WTC11 (cell line): ENCODE measurements around the gene AFAP1L2. TPM values are rescaled to one million over a fixed set of nuclear protein-coding genes. Genes with fewer than 3 reads are reported as not detected.

Source experiments
- ATAC-seq: fragments of 200-7000 bp; cut with Tn5 transposase; 2 replicates; pipeline ENCODE4 v1.10.0; 2021; ENCODE audit warnings: mild to moderate bottlenecking, moderate library complexity
- CTCF ChIA-PET: fragments of 300-600 bp; sonication (Branson Sonifier 250); formaldehyde crosslinking; loops from one replicate; lab custom pipeline; 2021; ENCODE audit warnings: antibody characterized with exemption; lab: Charles Lee
- POLR2A ChIA-PET: fragments of 350-600 bp; sonication (Branson Sonifier 250); formaldehyde crosslinking; loops from one replicate; lab custom pipeline; 2021; ENCODE audit warnings: antibody characterized with exemption; lab: Charles Lee
- DNase-seq: peaks from one replicate; pipeline ENCODE4 v3.0.0; 2021; ENCODE audit warnings: low spot score
- H3K27ac Mint-ChIP-seq: 2 replicates; pipeline ENCODE4 v1.8.0; 2021; ENCODE audit warnings: mixed read lengths
- H3K27me3 Mint-ChIP-seq: 2 replicates; pipeline ENCODE4 v1.8.0; 2021; ENCODE audit warnings: low read depth, mild to moderate bottlenecking, moderate library complexity, mixed read lengths
- H3K36me3 Mint-ChIP-seq: 2 replicates; pipeline ENCODE4 v1.8.0; 2021; ENCODE audit warnings: mixed read lengths
- H3K4me1 Mint-ChIP-seq: 2 replicates; pipeline ENCODE4 v1.8.0; 2022; ENCODE audit warnings: mixed read lengths
- H3K4me3 Mint-ChIP-seq: 2 replicates; pipeline ENCODE4 v1.8.0; 2021; ENCODE audit warnings: mild to moderate bottlenecking, moderate library complexity, mixed read lengths
- H3K9me3 Mint-ChIP-seq: 2 replicates; pipeline ENCODE4 v1.8.0; 2021; ENCODE audit warnings: mixed read lengths
- ATF2 ChIP-seq: sonication (generic); formaldehyde crosslinking; IDR thresholded peaks from 2 replicates; pipeline ENCODE4 v1.8.1; 2022; ENCODE audit warnings: low read depth, missing genetic modification reagents, borderline replicate concordance
- CDX4 ChIP-seq: fragments of 250-450 bp; sonication (Bioruptor Pico); IDR thresholded peaks from 2 replicates; pipeline ENCODE4 v1.9.0; 2021; ENCODE audit warnings: moderate library complexity, mild to moderate bottlenecking, inconsistent platforms, borderline replicate concordance
- E2F4 ChIP-seq: sonication (generic); formaldehyde crosslinking; IDR thresholded peaks from 2 replicates; pipeline ENCODE4 v1.8.1; 2022; ENCODE audit warnings: low read depth, mild to moderate bottlenecking, moderate library complexity, missing genetic modification reagents, borderline replicate concordance
- ELF4 ChIP-seq: sonication (generic); formaldehyde crosslinking; IDR thresholded peaks from 2 replicates; pipeline ENCODE4 v1.8.1; 2022; ENCODE audit warnings: low read depth, mild to moderate bottlenecking, moderate library complexity, missing genetic modification reagents
- ERG ChIP-seq: fragments of 250-450 bp; sonication (Bioruptor Pico); IDR thresholded peaks from 2 replicates; pipeline ENCODE4 v1.8.0; 2021; ENCODE audit warnings: mild to moderate bottlenecking
- ESRRA ChIP-seq: sonication (generic); formaldehyde crosslinking; IDR thresholded peaks from 2 replicates; pipeline ENCODE4 v1.8.1; 2022; ENCODE audit warnings: mild to moderate bottlenecking, missing genetic modification reagents, borderline replicate concordance
- ETV6 ChIP-seq: sonication (generic); formaldehyde crosslinking; IDR thresholded peaks from 2 replicates; pipeline ENCODE4 v1.8.1; 2022; ENCODE audit warnings: mild to moderate bottlenecking, missing genetic modification reagents
- FOXP1 ChIP-seq: sonication (generic); formaldehyde crosslinking; IDR thresholded peaks from 2 replicates; pipeline ENCODE4 v1.8.0; 2022; ENCODE audit warnings: missing genetic modification reagents, mild to moderate bottlenecking, moderate library complexity, borderline replicate concordance
- HMGA2 ChIP-seq: fragments of 250-450 bp; sonication (Bioruptor Pico); IDR thresholded peaks from 2 replicates; pipeline ENCODE4 v1.4.0; 2021; ENCODE audit warnings: mild to moderate bottlenecking, moderate library complexity
- JUN ChIP-seq: sonication (generic); formaldehyde crosslinking; IDR thresholded peaks from 2 replicates; pipeline ENCODE4 v1.8.0; 2023; ENCODE audit warnings: mild to moderate bottlenecking, missing genetic modification reagents
- MLX ChIP-seq: sonication (generic); formaldehyde crosslinking; IDR thresholded peaks from 2 replicates; pipeline ENCODE4 v1.8.1; 2023; ENCODE audit warnings: mild to moderate bottlenecking, missing genetic modification reagents, moderate library complexity
- PRRX2 ChIP-seq: fragments of 250-450 bp; sonication (Bioruptor Pico); IDR thresholded peaks from 2 replicates; pipeline ENCODE4 v1.8.0; 2021; ENCODE audit warnings: mild to moderate bottlenecking
- TEAD1 ChIP-seq: sonication (generic); formaldehyde crosslinking; IDR thresholded peaks from 2 replicates; pipeline ENCODE4 v1.8.0; 2022; ENCODE audit warnings: mild to moderate bottlenecking, missing genetic modification reagents
- TP53 ChIP-seq: sonication (generic); formaldehyde crosslinking; IDR thresholded peaks from 2 replicates; pipeline ENCODE4 v1.8.1; 2023; ENCODE audit warnings: mild to moderate bottlenecking, missing genetic modification reagents
- ZBTB43 ChIP-seq: sonication (generic); formaldehyde crosslinking; IDR thresholded peaks from 2 replicates; pipeline ENCODE4 v1.8.1; 2023; ENCODE audit warnings: mild to moderate bottlenecking, missing genetic modification reagents
- ZNF232 ChIP-seq: sonication (generic); formaldehyde crosslinking; IDR thresholded peaks from 2 replicates; pipeline ENCODE4 v1.8.0; 2022; ENCODE audit warnings: mild to moderate bottlenecking, missing genetic modification reagents
- ZNF281 ChIP-seq: sonication (generic); formaldehyde crosslinking; IDR thresholded peaks from 2 replicates; pipeline ENCODE4 v1.8.0; 2023; ENCODE audit warnings: mild to moderate bottlenecking, missing genetic modification reagents
- ZNF317 ChIP-seq: sonication (generic); formaldehyde crosslinking; IDR thresholded peaks from 2 replicates; pipeline ENCODE4 v1.8.1; 2023; ENCODE audit warnings: low read depth, mild to moderate bottlenecking, moderate library complexity, missing genetic modification reagents, borderline replicate concordance
- ZNF425 ChIP-seq: fragments of 250-450 bp; sonication (Bioruptor Pico); conservative IDR thresholded peaks from 2 replicates; pipeline ENCODE4 v1.9.0; 2021; ENCODE audit warnings: mild to moderate bottlenecking
- ZNF512 ChIP-seq: sonication (generic); formaldehyde crosslinking; IDR thresholded peaks from 2 replicates; pipeline ENCODE4 v1.8.1; 2022; ENCODE audit warnings: missing genetic modification reagents, borderline replicate concordance
- total RNA-seq: library from RNA; stranded (reverse); gene quantifications from 3 replicates; pipeline ENCODE4 v1.2.3, GENCODE V29; 2021

AFAP1L2 gene
- total RNA-seq, 1 experiment from 2014 or later = 5.0 TPM

GRCh38 chr10:114399576-114399975 is 4.7 kb downstream of the AFAP1L2 start (continued):
- TF ChIP-seq ZBTB43 (CRISPR knock-in tag) = no peak

GRCh38 chr10:114398587-114399331 is 5.5 kb downstream of the AFAP1L2 start:
- Mint-ChIP-seq H3K27ac (no peak overlapping the region), H3K4me1 (peaks cover 21% of the 10 kb centered on the region)
- CTCF ChIA-PET = interaction anchor here (1.6 to 4.3 kb wide), 3 partner anchors 11 to 95 kb away, joined by 9 to 25 read pairs (median 12); no protein-coding TSS in a partner anchor
- no peak for ATAC-seq
- no peak for DNase-seq
- TF ChIP-seq MLX (no peak), ZNF281 (no peak), ZNF425 (CRISPR knock-in tag) (no peak), E2F4 (no peak), ERG (CRISPR knock-in tag) (no peak), ATF2 (CRISPR knock-in tag) (no peak), ETV6 (no peak), ZNF512 (CRISPR knock-in tag) (no peak), FOXP1 (CRISPR knock-in tag) (no peak), TP53 (CRISPR knock-in tag) (no peak), ZNF232 (CRISPR knock-in tag) (no peak), CDX4 (CRISPR knock-in tag) (no peak), ELF4 (no peak), HMGA2 (CRISPR knock-in tag) (no peak), TEAD1 (no peak), PRRX2 (no peak), ZNF317 (CRISPR knock-in tag) (no peak), ESRRA (no peak), JUN (CRISPR knock-in tag) (no peak)
- TF ChIP-seq, all 79 proteins: peak for 0
- Mint-ChIP-seq H3K36me3 (no peaks in the 10 kb centered on the region), H3K27me3 (peaks cover 23% of the 10 kb centered on the region), H3K4me3 (no peak overlapping the region), H3K9me3 (no peaks in the 10 kb centered on the region)
- POLR2A ChIA-PET = no interaction called here
